IPS-18a (cell line): ENCODE data around the gene MYZAP.

Source experiments
- H3K27ac ChIP-seq: one replicate; pipeline ENCODE4 v1.5.1; 2013; ENCODE audit warnings: low read length
- H3K27me3 ChIP-seq: one replicate; pipeline ENCODE4 v1.6.1; 2013; ENCODE audit warnings: mild to moderate bottlenecking, low read length; ENCODE audit not compliant: control insufficient read depth, insufficient read depth
- H3K36me3 ChIP-seq: one replicate; pipeline ENCODE4 v1.6.1; 2013; ENCODE audit warnings: low read depth, low read length; ENCODE audit not compliant: control insufficient read depth
- H3K4me1 ChIP-seq: one replicate; pipeline ENCODE4 v1.6.1; 2013; ENCODE audit warnings: low read depth, low read length; ENCODE audit not compliant: control insufficient read depth
- H3K4me3 ChIP-seq: one replicate; pipeline ENCODE4 v1.5.1; 2013; ENCODE audit warnings: low read length
- H3K9ac ChIP-seq: one replicate; pipeline ENCODE4 v1.6.1; 2013; ENCODE audit warnings: mild to moderate bottlenecking, low read length, moderate library complexity
- H3K9me3 ChIP-seq: one replicate; pipeline ENCODE4 v1.6.1; 2013; ENCODE audit warnings: low read depth, low read length; ENCODE audit not compliant: control insufficient read depth

The MYZAP gene

DNA sequence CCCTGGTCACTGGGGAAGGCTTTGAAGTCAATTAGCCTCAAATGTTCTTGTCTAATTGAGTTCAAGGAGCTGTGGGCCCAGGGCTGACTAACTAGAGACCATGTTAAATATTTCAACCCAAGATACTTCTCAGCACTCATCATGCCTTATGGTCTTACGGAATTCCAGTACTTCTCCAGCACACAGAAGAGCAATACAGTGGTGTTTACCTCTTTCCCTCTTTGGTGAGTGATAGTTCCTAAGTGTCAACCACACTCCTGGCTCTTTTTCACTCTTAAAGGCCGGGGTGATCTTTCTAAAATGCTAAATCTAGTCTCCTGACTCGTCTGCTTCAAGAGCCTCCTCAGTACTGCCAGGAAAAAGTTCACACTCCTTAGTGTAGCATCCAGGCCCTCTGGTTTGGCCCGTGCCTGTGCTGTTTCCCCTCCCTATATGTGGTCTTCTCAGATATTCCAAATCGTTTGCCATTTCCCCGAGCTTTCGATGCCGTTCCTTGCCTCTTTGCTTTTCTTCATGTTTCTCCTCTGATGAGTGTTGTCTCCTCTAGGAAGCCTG, 4.7 kb downstream of the MYZAP start:
- Histone ChIP-seq H3K27me3 (peaks cover 16% of the 10 kb centered on the region), H3K9me3 (no peaks in the 10 kb centered on the region), H3K4me3 (no peak overlapping the region), H3K4me1 (no peaks in the 10 kb centered on the region), H3K27ac (no peak overlapping the region), H3K36me3 (no peaks in the 10 kb centered on the region), H3K9ac (no peak overlapping the region)

DNA sequence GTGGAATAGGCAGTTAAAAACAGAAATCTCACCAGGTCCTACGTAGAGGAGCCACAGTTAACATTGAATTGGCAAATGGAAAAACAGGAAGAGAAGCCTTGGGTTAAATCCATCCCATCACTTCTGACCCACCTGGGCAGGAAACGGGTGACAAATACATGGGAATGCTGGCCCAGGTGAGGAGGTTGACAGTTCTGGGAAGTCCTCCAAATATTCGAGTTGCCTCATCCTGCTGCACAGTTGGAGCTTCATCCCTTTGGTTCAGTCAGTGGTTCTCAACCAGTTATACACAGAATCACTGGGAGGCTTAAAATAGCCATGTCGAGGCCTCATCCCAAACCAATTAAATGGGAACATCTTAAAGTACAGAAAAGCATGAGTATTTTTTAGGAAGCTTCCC, 5.3 kb downstream of the MYZAP start:
- Histone ChIP-seq H3K27me3 (peaks cover 14% of the 10 kb centered on the region), H3K36me3 (no peaks in the 10 kb centered on the region), H3K4me1 (no peaks in the 10 kb centered on the region), H3K27ac (no peak overlapping the region), H3K4me3 (no peak overlapping the region), H3K9ac (no peak overlapping the region), H3K9me3 (no peaks in the 10 kb centered on the region)

- no peak overlapping the region for H3K27ac ChIP-seq
- no peaks in the 10 kb centered on the region for H3K4me1 ChIP-seq
- no peaks in the 10 kb centered on the region for H3K9me3 ChIP-seq
- no peak overlapping the region for H3K9ac ChIP-seq
- no peaks in the 10 kb centered on the region for H3K36me3 ChIP-seq
- peaks cover 9% of the 10 kb centered on the region for H3K27me3 ChIP-seq
- no peak overlapping the region for H3K4me3 ChIP-seq
Measured at GRCh38 chr15:57597431-57597830, 5.7 kb downstream of the MYZAP start.

DNA sequence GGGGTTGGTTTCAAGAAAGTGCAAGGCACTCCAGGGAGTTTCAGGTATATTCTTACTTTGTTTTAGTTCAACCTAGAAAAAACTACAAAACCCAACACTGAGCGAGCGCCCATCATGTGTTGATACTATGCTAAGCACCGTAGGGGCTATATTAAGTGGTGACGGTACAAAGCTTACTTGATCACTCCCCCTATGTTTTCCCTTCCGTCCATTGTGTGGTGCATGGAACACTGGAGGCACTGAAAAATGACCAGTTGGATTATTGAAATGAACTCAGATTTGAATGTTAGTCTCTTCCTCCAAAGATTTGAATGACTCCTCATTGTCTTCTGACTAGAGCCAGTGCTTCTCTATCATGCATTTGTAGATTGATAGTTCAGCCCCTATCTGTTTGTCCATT, 6.6 kb downstream of the MYZAP start:
- Histone ChIP-seq H3K9ac (no peak overlapping the region), H3K4me3 (no peak overlapping the region), H3K27ac (no peak overlapping the region), H3K27me3 (peaks cover under 1% of the 10 kb centered on the region), H3K36me3 (no peaks in the 10 kb centered on the region), H3K4me1 (no peaks in the 10 kb centered on the region), H3K9me3 (no peaks in the 10 kb centered on the region)

DNA sequence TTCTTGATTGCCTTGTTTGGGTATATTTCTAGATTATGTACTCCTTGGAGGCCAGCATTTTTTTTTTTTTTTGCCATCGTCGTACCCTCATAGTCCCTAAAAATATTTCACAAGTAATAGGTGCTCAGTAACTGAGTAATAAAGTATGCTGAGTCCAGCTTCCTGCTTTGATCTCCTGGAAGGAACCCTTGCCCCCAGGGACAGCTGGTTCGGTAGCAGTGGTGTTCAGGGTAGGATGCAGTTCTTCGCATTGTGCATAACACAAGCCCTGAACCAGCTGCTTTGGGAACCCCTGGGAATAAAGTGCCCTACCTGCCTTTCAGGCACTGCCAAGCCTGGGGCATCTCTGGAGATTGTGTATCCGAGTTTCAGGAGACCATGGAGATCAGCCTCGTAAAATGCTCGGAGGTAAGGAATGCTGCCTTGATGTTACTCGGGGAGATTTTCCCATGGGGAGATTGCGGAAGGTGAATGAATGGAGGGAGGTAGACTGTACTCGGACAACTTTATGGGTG, 7.6 kb downstream of the MYZAP start:
- Histone ChIP-seq H3K4me3 (no peak overlapping the region), H3K27me3 (no peaks in the 10 kb centered on the region), H3K36me3 (no peaks in the 10 kb centered on the region), H3K27ac (no peak overlapping the region), H3K9me3 (no peaks in the 10 kb centered on the region), H3K4me1 (no peaks in the 10 kb centered on the region), H3K9ac (no peak overlapping the region)

DNA sequence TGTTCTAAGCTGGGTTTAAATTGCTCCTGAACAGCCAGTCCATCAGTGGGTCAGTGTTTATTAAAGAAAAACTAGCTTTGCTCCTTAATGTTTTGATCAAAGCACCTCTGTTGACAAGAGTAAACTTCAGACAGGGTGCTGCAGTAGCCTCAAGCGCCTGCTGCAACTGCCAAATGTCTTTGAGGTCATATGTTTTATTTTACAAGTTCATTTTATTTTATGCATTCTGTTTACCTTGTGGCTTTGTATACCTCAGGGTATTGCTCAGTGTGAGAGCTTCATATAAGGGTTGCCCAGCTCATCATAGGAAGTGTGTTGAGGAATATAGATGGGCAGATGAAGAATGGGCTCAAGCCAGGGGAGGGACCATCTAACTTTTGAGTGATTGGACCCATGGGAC, 8.5 kb downstream of the MYZAP start:
- Histone ChIP-seq H3K4me3 (no peak overlapping the region), H3K27me3 (no peaks in the 10 kb centered on the region), H3K9ac (no peak overlapping the region), H3K36me3 (no peaks in the 10 kb centered on the region), H3K27ac (no peak overlapping the region), H3K4me1 (no peaks in the 10 kb centered on the region), H3K9me3 (no peaks in the 10 kb centered on the region)

DNA sequence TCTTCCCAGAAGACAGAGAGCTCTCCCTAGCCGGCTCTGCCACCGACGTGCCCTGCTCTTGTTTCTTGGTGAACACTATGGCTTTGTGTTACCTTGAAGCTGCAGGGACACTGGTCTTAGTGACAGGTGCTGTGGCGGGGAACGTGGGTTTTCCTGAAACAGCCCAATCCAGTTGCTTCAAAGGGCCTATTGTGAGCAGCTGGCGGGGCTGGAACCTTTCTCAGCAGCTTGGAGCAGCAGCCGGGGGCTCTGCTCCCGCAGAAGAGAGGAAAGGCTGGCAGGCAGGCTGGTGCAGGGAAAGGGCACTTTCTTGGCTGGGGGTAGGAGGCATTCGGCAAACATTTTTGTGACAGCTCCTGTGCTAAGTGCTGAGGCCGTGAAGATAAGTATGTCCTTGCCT, 12.8 kb downstream of the MYZAP start:
- Histone ChIP-seq H3K4me3 (no peak overlapping the region), H3K9me3 (no peaks in the 10 kb centered on the region), H3K27me3 (no peaks in the 10 kb centered on the region), H3K4me1 (no peaks in the 10 kb centered on the region), H3K9ac (no peak overlapping the region), H3K27ac (no peak overlapping the region), H3K36me3 (no peaks in the 10 kb centered on the region)

DNA sequence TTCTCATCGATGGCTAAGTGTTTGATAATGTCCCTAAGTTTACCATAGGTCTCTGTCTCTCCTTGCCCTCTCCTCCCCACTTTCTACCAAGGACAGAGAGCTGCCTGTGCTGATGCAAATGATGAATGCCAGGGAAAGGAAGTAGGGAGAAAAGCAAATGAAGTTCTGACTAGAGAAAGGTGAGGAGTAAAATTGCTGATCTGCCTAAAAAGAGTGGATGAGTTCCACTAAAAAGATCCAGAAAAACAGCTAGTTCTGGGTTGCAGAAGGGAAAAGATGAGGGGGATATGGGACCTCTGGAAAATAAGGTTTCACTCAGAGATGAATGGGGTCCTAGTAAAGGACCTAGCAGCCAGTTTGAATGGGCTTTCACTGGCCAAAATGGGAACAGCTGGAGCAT, 13.8 kb downstream of the MYZAP start:
- Histone ChIP-seq H3K36me3 (no peaks in the 10 kb centered on the region), H3K4me3 (no peak overlapping the region), H3K9me3 (no peaks in the 10 kb centered on the region), H3K4me1 (no peaks in the 10 kb centered on the region), H3K9ac (no peak overlapping the region), H3K27me3 (no peaks in the 10 kb centered on the region), H3K27ac (no peak overlapping the region)

DNA sequence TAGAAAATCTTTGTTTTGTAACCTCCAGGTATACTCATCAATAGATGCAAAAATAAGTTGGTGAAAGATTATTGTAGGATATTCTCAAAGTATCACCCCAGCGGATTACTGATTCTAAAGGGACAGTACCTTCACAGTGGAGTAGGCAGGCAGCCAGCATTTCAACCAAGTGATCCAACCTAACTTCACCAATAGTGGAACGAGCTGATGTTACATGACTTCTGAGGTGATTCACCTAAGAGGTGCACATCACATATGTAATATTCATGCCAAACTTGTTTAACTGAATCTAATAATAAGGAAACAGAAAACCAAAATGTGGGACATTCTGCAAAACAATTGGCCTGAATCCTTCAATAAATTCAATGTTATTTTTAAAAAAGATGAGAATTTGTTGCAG, 14.3 kb downstream of the MYZAP start:
- no peaks in the 10 kb centered on the region for H3K4me1 ChIP-seq
- no peak overlapping the region for H3K4me3 ChIP-seq
- H3K27me3 ChIP-seq, result no peaks in the 10 kb centered on the region
- no peaks in the 10 kb centered on the region for H3K36me3 ChIP-seq
- H3K9ac ChIP-seq, result no peak overlapping the region
- H3K9me3 ChIP-seq, result no peaks in the 10 kb centered on the region
- no peak overlapping the region for H3K27ac ChIP-seq

DNA sequence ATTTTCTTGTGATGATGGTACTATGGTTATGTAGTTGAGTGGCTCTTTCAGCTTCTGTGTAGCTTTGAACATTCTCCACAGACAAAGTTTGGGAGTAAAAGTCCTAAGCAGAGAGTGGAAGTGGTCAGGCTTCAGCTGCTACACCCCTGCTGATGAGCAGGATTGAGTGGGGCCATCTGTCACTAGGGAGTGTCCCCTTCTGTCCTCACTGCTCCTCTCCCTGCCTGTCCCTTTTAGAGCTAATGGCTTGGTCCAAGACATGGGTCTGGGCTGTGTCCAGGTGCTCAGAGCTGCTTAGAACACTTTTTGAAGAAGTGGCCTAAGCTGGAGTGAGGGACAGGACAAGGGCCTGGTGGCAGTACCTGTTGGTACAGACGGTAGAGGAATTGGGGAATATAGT, 15.1 kb downstream of the MYZAP start:
- Histone ChIP-seq H3K36me3 (no peaks in the 10 kb centered on the region), H3K27ac (no peak overlapping the region), H3K4me3 (no peak overlapping the region), H3K9me3 (no peaks in the 10 kb centered on the region), H3K9ac (no peak overlapping the region), H3K27me3 (no peaks in the 10 kb centered on the region), H3K4me1 (no peaks in the 10 kb centered on the region)

GRCh38 chr15:57607570-57608000, 15.9 kb downstream of the MYZAP start:
- Histone ChIP-seq H3K4me3 (no peak overlapping the region), H3K4me1 (no peaks in the 10 kb centered on the region), H3K27ac (no peak overlapping the region)

GRCh38 chr15:57609805-57610529, 18.3 kb downstream of the MYZAP start:
- no peak overlapping the region for H3K27ac ChIP-seq
- no peaks in the 10 kb centered on the region for H3K36me3 ChIP-seq
- no peak overlapping the region for H3K9ac ChIP-seq

More at GRCh38 chr15:57607570-57608000, 15.9 kb downstream of the MYZAP start:
- Histone ChIP-seq H3K9me3 (no peaks in the 10 kb centered on the region), H3K36me3 (no peaks in the 10 kb centered on the region), H3K27me3 (no peaks in the 10 kb centered on the region), H3K9ac (no peak overlapping the region)

More at GRCh38 chr15:57609805-57610529, 18.3 kb downstream of the MYZAP start:
- Histone ChIP-seq H3K4me1 (no peaks in the 10 kb centered on the region), H3K27me3 (no peaks in the 10 kb centered on the region), H3K9me3 (no peaks in the 10 kb centered on the region), H3K4me3 (no peak overlapping the region)
